GM10847 (cell line): ENCODE measurements around the gene SEC61A1.

Experiments used
- POLR2A ChIP-seq: IDR thresholded peaks from 2 replicates; pipeline ENCODE4 v1.6.1; 2011; ENCODE audit not compliant: insufficient read length; ENCODE audit errors: extremely low read depth

The SEC61A1 gene

DNA sequence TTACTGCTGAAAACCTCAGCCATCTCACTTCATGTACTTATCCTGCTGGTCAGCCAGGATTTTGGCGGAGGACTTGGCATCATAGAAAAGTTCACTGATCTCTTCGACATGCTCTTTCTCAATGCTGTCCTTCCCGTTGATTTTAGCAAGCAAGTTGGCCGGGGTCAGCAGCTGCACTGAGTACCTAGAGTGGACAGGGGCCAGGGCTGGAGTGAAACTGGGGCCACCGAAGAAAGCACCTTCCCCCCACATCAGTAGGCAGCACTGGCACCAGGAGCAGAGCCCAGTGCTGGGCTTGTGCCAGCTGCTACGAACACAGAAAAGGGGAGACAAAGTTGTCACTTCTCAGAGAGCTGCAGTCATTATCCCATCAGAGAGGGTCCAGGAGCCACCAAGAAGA is 29.0 kb downstream of the SEC61A1 start:
- no peak for TF ChIP-seq POLR2A

DNA sequence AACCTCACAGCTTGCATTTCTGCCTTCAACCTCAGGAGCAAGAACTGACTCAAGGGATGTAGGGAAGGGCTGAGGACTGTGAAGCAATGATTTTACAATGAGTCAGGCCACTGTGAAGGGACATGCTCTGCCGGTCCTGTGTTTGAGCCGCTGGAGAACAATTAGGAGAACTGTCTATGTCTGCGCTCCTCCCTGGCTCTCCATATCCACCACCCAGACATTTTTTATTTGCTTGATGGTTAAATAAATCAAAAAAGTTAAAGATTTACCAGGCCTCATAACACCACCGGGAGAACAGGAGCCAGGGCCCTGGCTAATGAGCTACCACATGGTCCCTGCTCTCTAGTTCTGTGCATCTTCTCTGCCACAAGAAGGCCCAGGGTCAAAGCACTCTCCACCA is 29.6 kb downstream of the SEC61A1 start:
- no peak for TF ChIP-seq POLR2A

DNA sequence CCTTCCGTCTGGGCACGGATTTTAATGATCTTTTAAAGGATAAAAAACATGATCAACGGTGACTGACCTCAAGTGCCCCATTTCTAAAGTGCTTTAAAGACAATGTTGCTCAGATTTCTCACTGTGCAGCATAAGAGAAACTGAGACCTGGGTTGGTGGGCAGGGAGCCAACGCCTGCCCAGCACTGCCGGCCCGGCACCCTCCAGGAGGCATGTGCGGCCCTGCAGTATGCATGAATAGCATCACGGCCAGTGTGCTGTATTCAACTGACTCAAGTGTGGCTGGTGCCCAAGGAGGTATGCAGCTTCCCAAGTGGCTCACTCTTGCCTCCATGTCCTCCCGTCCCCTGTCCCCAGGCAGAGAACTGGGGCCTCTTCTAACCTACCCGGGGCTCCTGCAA is 30.3 kb downstream of the SEC61A1 start:
- no peak for TF ChIP-seq POLR2A

DNA sequence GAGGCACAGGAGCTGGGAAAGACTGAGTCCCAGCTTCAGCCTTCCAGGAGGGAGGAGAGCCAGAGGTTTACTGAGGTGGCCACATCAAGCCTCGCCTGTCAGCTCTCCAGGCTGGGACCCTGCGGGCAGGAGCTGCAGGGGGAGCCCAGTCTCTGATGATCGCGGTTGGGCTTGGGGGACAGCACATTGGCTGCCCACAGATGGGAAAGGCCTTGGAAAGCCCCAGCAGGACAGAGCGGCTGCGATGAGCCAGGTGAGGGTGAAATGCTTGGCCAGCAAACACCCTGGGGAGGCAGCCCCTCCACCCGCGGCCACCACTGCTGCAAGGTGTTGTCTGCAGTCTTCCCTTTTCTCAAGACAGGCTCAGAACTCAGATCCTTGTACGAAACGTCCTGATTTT is 31.2 kb downstream of the SEC61A1 start:
- no peak for TF ChIP-seq POLR2A

DNA sequence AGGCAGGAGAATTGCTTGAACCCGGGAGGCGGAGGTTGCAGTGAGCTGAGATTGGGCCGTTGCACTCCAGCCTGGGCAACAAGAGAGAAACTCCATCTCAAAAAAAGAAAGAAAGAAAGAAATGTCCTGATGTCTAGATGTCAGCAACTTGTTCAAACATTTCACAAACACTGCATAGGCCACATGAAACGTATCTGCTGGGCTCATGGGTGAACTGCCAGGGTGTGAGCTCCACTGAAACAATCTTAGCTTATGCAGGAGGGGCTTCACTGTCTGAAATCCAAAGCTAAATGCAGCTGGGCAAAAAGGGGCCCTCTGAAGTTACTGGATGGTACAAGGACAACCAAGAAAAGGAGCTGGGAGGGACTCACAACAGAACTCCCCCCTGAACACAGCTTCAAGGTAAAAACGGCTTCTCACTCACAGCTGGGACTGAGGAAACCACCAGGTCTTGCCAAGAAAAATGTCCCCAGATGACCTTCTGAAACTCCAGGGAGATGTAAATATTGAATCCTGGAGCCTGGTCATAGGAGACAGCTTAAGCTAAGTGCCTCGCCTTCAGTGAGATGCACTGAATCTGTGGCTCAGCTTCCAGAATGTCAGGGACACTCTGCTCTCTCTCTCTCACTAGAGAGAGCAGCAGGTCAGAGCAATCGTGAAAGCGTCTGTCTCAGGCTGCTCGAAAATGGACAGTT is 31.9 kb downstream of the SEC61A1 start:
- TF ChIP-seq POLR2A = no peak

DNA sequence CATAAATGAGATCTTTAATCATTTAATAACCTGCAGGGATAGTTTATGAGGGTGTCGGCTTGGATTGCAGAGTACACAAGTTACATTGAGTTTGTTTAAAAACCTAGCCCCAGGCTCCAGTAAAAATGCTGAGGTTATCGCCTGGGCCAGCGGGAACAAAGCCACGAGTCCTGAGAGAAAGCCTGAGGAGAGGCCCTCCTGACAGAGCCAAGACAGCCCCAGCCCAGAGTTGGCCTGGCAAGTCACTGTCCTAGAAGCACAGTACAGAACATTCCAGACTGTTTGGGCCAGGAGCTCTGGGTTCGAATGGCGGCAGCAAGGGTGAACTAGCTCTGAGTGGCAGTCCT is 32.4 kb downstream of the SEC61A1 start:
- TF ChIP-seq POLR2A = no peak

DNA sequence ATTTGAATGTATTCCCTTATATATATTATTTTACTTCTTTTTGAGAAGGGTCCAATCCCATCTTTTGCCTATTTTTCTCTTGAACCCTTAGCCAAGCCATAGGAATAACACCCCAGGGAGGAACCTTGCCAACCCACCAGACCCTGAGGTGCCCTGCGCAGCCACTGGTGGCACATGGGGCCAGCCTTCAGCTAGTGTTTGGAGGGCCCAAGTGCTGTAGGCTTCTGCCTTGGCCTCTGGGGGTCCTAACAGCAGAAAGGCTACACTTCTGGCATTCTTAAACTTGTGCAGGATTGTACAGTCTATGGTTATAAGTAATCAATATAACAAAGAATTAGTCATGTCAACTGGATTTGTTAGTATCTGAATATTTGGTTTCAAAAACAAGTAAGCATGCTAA is 36.9 kb downstream of the SEC61A1 start:
- no peak for TF ChIP-seq POLR2A

DNA sequence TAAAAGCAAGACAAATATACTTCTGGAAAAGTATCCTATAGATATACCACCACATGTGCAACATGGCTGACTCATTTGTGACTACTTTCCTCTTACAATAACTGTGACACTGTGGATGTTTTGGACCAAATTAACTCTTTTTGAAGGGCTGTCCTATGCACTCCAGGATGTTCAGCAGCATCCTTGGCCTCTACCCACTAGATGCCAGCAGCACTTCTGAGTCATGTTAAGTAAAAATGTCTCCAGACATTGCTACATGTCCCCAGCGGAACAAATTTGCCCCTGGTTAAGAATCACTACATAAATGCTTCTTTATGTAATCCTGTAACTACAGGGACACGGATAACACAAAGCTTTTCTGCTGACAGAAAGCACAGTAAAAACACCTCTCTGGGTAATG is 39.3 kb downstream of the SEC61A1 start:
- TF ChIP-seq POLR2A = no peak

DNA sequence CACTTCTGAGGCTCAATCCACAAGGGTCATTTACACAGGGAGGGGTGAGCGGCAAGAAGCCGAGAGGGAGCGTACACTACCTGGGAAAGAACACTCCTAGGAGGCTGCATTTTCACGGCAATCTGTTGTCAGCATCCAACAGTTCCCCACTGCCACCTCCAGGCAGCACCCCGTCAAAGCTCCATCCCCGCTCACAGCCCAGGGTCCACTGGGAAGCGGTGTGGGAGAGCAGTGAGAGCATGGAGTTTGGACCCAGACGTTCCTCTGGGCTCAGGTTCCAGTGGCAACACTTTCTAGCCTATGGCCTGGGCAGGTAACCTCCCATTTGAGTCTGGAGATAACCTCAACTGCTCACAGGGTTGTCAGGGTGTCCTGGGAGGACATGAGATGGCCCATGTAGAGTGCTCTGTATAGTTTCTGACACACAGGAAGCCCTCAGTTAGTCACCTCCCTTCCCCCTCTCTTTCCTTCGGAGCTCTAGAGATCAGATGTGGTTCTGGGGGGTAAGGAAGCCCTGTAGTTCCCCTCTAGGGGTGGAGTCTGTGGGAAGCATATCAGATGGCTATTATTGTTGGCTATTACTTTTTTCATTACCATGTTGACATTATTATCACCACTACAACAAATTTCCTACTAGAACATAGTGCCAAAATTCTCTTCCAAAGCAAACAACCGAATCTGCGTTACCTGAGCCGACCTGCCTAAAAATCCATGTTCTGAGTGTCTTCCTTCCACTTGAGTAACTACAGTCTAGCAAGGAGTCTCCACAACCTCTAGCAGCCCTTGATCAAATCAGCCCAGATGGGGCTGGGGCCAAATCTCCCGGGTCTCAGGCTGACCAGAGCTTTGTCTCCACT is 42.3 kb downstream of the SEC61A1 start:
- TF ChIP-seq POLR2A = no peak

DNA sequence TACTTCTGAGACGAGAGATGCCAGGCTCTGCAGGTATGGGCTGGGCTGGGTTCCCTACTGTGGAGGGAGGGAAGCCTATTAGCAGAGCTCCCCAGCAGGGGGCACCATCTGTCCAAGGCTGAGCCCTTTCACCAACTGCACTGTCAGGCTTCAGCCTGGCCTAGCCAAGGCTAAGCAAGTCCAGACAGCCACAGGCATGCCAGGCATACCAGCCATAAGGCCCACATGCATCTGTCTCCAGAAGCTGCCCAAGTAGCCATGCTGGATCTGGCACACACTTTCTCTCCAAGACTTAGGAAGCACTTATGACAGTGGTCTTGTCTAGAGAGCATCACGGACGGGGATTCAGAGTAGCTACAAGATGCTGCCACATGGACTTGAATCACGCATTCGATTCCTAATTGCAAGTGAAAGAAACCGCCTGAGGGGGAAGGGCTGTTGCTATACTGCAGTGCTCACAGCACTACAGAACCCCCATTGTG is 43.0 kb downstream of the SEC61A1 start:
- no peak for TF ChIP-seq POLR2A

DNA sequence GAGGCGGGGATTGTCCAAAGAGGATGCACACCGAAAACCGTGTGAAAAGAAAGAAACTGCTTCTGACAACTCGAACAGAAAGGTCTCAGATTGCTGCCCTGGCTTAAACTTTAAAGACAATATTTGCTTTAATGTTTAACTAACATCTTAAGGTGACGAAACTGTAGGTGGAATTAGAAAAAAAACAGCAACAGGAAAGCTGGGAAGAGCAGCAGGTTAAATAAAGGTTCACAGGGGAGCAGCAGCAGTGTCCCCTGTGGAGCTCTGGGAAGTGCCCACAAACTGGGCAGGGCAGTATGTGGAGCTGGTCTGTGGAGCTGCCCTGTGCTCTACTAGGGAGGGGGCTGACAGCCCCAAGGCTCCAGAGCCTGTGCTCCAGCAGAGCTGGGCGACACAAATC is 46.0 kb downstream of the SEC61A1 start:
- TF ChIP-seq POLR2A = no peak

DNA sequence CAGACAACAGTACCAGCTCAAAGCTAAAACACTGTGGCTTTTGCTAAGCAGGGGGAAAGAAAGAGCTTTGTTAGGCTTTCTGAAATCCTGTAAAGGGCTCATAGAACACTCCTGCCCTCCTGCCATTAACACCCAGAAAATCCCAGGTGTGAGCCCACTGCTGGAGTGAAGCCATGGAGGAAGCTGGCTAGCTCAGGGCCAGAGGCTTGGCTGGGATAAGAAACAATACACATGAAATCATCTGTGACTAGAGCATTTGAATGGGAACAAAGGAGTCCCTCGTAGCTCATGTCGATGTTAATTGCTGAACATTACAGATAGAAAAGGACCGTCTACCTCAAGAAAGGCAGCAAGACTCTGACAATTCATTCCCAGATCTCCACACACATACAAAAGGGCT is 47.9 kb downstream of the SEC61A1 start:
- no peak for TF ChIP-seq POLR2A

DNA sequence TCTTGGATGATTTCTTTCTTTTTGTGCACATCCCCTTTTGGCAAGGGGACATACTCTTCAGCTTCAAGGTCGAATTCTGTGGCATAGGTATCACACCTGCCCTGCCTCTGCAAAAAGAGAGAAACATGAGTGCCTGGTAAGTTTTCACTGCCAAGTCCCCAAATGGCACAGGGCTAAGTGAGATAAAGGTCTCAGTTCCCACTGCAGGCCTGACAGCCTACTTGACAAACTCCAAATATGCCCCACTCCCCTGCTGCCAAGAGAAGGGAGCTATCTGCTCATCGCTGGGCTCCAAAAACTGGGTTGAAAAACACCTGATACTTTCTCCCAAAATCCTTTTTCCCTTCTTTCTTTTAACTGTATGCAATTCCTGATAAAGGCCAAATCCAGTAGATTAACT is 48.4 kb downstream of the SEC61A1 start:
- TF ChIP-seq POLR2A = no peak

DNA sequence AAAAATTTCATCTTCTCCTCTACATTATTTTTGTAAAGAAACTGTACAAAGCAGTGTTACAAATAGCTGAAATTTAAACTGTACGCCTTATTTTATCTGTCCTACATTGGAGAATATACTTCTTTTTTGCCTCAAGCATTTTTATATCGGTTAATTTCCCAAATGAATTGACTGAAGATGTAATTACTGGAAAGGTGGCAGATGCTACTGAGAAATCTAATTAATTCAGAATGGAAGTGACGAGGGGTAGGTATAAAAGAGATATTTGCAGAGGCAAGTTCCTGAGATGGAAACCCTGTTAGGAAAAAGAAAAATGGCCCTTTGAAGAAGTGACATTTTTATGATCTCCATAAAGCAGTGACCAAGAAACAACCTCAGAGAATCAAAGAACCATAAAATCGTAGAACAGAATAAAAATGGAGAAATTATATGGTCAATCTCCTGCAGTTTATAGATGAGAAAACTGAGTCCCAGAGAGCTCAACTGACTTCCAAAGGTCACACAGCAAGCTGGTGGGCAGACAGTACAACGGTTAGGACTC is 51.0 kb downstream of the SEC61A1 start:
- TF ChIP-seq POLR2A = no peak

DNA sequence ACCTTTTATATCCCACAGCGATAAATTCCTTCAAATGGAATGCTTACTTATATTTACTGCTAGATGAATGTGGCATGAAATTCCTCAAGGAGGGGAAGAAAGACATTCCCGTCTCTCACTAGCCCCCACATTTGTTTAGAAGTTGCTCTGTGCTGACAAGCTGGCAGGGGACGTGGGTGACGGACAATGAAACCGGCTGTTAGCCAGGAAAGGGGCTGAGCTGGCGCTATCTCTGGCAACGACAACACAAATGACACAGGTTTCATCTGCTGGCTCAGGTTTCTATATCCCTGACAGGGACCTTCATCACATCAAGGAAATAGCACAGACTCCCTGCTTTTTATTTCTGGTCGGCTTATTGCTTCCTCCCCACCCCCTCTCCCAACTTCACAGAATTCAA is 55.6 kb downstream of the SEC61A1 start:
- no peak for TF ChIP-seq POLR2A

DNA sequence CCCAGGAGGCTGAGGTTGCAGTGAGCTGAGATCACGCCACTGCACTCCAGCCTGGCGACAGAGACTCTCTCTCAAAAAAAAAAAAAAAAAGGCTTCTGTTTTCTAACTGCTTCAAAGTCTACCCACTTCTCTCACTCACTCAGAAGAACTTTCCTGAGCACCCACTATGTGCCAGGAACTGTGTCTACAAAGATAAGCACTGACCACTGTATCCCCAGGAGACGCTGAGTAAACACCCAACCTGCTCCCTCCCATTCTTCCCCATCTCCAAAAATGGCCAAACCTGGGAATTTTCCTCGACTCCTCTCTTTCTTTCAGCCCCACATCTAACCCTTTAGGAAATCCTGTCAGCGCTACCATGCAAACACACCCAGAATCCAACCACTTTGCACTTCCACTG is 58.9 kb downstream of the SEC61A1 start:
- no peak for TF ChIP-seq POLR2A

DNA sequence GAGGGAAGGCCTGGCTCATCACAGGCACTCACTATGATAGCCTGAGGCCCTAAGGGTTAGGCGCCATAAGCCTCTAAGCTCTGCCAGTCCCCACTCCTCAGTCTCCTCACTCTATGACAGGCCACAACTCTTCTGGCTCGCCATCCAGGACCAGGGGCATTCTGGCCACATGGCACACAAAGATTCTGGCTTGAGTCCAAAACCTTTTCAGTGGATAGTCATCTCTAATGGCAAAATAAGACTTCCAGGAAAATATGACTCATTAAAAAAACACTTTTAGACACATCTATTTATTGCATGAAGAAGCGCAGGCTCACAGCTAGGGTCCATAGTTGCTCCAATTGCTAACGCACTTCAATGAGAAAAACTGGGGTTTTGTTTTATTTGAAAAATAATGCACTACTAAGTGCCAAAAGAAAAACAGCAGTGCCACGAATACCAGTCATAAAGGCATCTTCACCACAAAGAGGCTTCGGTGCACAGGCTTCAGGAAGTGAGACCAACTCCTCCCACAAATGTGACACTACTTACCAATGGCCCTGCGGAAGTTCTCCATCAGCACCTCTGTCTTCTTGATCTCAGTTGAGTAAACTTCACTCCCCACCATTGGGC is 60.2 kb downstream of the SEC61A1 start:
- TF ChIP-seq POLR2A = no peak
